OCI-LY1 (cell line): Measurements from ENCODE around the gene STON2.

Experiments
- H2AFZ ChIP-seq: fragments of 200-600 bp; sonication (generic), shearing (Covaris generic); 2 replicates; pipeline ENCODE4 v1.6.0; 2014; ENCODE audit warnings: antibody characterized with exemption, mild to moderate bottlenecking, low read length
- H3F3A ChIP-seq: fragments of 200-600 bp; sonication (generic), shearing (Covaris generic); 2 replicates; pipeline ENCODE4 v1.6.0; 2014; ENCODE audit warnings: mild to moderate bottlenecking, antibody characterized with exemption, low read length, moderate library complexity; ENCODE audit not compliant: insufficient read depth
- H3K27ac ChIP-seq: fragments of 200-600 bp; sonication (generic); 2 replicates; pipeline ENCODE4 v1.5.1; 2014; ENCODE audit warnings: low read length, mixed run types, mild to moderate bottlenecking, low read depth; ENCODE audit not compliant: poor library complexity, severe bottlenecking
- H3K27me3 ChIP-seq: fragments of 200-600 bp; sonication (generic); 2 replicates; pipeline ENCODE4 v1.6.0; 2014; ENCODE audit warnings: antibody characterized with exemption, mild to moderate bottlenecking, low read length, moderate library complexity; ENCODE audit not compliant: insufficient read depth
- H3K36me3 ChIP-seq: fragments of 200-600 bp; sonication (generic); 2 replicates; pipeline ENCODE4 v1.6.1; 2014; ENCODE audit warnings: mild to moderate bottlenecking, antibody characterized with exemption, low read length, moderate library complexity, mixed read lengths; ENCODE audit not compliant: insufficient read depth
- H3K4me1 ChIP-seq: fragments of 200-600 bp; sonication (generic); 2 replicates; pipeline ENCODE4 v1.5.1; 2014; ENCODE audit warnings: mild to moderate bottlenecking, low read length, moderate library complexity; ENCODE audit not compliant: insufficient read depth, severe bottlenecking
- H3K4me2 ChIP-seq: fragments of 200-600 bp; sonication (generic), shearing (Covaris generic); 2 replicates; pipeline ENCODE4 v1.6.1; 2014; ENCODE audit warnings: low read length
- H3K4me3 ChIP-seq: fragments of 200-600 bp; sonication (generic); 2 replicates; pipeline ENCODE4 v1.5.1; 2014; ENCODE audit warnings: low read length, low read depth, mild to moderate bottlenecking, mixed read lengths; ENCODE audit not compliant: poor library complexity, severe bottlenecking
- H3K79me2 ChIP-seq: fragments of 200-600 bp; shearing (Covaris generic); 2 replicates; pipeline ENCODE4 v1.6.1; 2016; ENCODE audit warnings: mixed run types, low read length, mixed read lengths; ENCODE audit not compliant: insufficient read depth
- H3K9ac ChIP-seq: fragments of 200-600 bp; sonication (generic), shearing (Covaris generic); 2 replicates; pipeline ENCODE4 v1.6.1; 2014; ENCODE audit warnings: mild to moderate bottlenecking, low read length, mixed read lengths
- H3K9me2 ChIP-seq: fragments of 200-600 bp; sonication (generic), shearing (Covaris generic); 2 replicates; pipeline ENCODE4 v1.6.1; 2014; ENCODE audit warnings: low read depth, mild to moderate bottlenecking, low read length, mixed read lengths
- H3K9me3 ChIP-seq: fragments of 200-600 bp; shearing (Covaris generic); 2 replicates; pipeline ENCODE4 v1.6.1; 2014; ENCODE audit warnings: low read length, mixed read lengths
- H4K20me1 ChIP-seq: fragments of 200-600 bp; sonication (generic), shearing (Covaris generic); 2 replicates; pipeline ENCODE4 v1.6.0; 2016; ENCODE audit warnings: mild to moderate bottlenecking, low read length; ENCODE audit not compliant: insufficient read depth
- CTCF ChIP-seq: fragments of 200-600 bp; sonication (generic), shearing (Covaris generic); IDR thresholded peaks from 2 replicates; pipeline ENCODE4 v1.5.1; 2017; ENCODE audit warnings: mild to moderate bottlenecking, antibody characterized with exemption, low read length, moderate library complexity, mixed read lengths
- EZH2 ChIP-seq: fragments of 200-600 bp; sonication (generic), shearing (Covaris generic); IDR thresholded peaks from 2 replicates; pipeline ENCODE4 v1.8.0; 2017; ENCODE audit warnings: borderline replicate concordance, mixed run types, mild to moderate bottlenecking, antibody characterized with exemption, low read length, moderate library complexity, mixed read lengths

The STON2 gene

GRCh38 chr14:81315341-81315740 lies 84.8 kb downstream of the STON2 start:
- no peaks in the 10 kb centered on the region for H3K36me3 ChIP-seq
- no peaks in the 10 kb centered on the region for H4K20me1 ChIP-seq
- H3K4me1 ChIP-seq, result no peaks in the 10 kb centered on the region
- no peak overlapping the region for H3K27ac ChIP-seq
- H3K4me2 ChIP-seq, result no peak overlapping the region
- TF ChIP-seq EZH2 (no peak), CTCF (no peak)
- H3K79me2 ChIP-seq, result no peaks in the 10 kb centered on the region
- H3K27me3 ChIP-seq, result no peaks in the 10 kb centered on the region
- H3F3A ChIP-seq, result no peaks in the 10 kb centered on the region
- H3K4me3 ChIP-seq, result no peak overlapping the region
- H3K9me3 ChIP-seq, result no peaks in the 10 kb centered on the region
- no peaks in the 10 kb centered on the region for H3K9me2 ChIP-seq
- no peak overlapping the region for H3K9ac ChIP-seq
- no peak overlapping the region for H2AFZ ChIP-seq

GRCh38 chr14:81314443-81315175 lies 85.5 kb downstream of the STON2 start:
- H3K36me3 ChIP-seq, result no peaks in the 10 kb centered on the region
- H3K27ac ChIP-seq, result no peak overlapping the region
- H3K4me3 ChIP-seq, result no peak overlapping the region
- no peak overlapping the region for H2AFZ ChIP-seq
- H3K79me2 ChIP-seq, result no peaks in the 10 kb centered on the region
- no peaks in the 10 kb centered on the region for H3K9me3 ChIP-seq
- H3K9ac ChIP-seq, result no peak overlapping the region
- no peaks in the 10 kb centered on the region for H3F3A ChIP-seq
- H4K20me1 ChIP-seq, result no peaks in the 10 kb centered on the region
- no peaks in the 10 kb centered on the region for H3K9me2 ChIP-seq
- no peak overlapping the region for H3K4me2 ChIP-seq
- H3K4me1 ChIP-seq, result no peaks in the 10 kb centered on the region
- TF ChIP-seq EZH2 (no peak), CTCF (no peak)
- no peaks in the 10 kb centered on the region for H3K27me3 ChIP-seq

- Histone ChIP-seq H2AFZ (no peak overlapping the region), H3K27ac (no peak overlapping the region), H3K9ac (no peak overlapping the region), H3K9me2 (no peaks in the 10 kb centered on the region), H3K4me2 (no peak overlapping the region), H3K9me3 (no peaks in the 10 kb centered on the region), H3F3A (no peaks in the 10 kb centered on the region), H3K4me3 (no peak overlapping the region), H4K20me1 (no peaks in the 10 kb centered on the region), H3K27me3 (no peaks in the 10 kb centered on the region), H3K36me3 (no peaks in the 10 kb centered on the region), H3K4me1 (no peaks in the 10 kb centered on the region), H3K79me2 (no peaks in the 10 kb centered on the region)
- TF ChIP-seq EZH2 (no peak), CTCF (no peak)
Measured at GRCh38 chr14:81313775-81314429, 86.2 kb downstream of the STON2 start.
